H1 (cell line): ENCODE data around the gene TMTC2. TPM values are rescaled to one million over a fixed set of nuclear protein-coding genes. Genes with fewer than 3 reads are reported as not detected.

Source experiments
- JUND ChIP-seq: IDR thresholded peaks from 2 replicates; pipeline ENCODE4 v1.6.1; 2011; ENCODE audit warnings: mild to moderate bottlenecking, improper control_type of control experiment, low read length
- SAP30 ChIP-seq: fragments of 300-600 bp; sonication (generic); IDR thresholded peaks from 2 replicates; pipeline ENCODE4 v1.7.1; 2012; ENCODE audit warnings: low read length, moderate library complexity, mild to moderate bottlenecking, inconsistent platforms; ENCODE audit not compliant: insufficient read depth, insufficient replicate concordance
- SP2 ChIP-seq: IDR thresholded peaks from 2 replicates; pipeline ENCODE4 v1.6.1; 2012; ENCODE audit warnings: mild to moderate bottlenecking, low read length, inconsistent platforms
- SRF ChIP-seq: IDR thresholded peaks from 2 replicates; pipeline ENCODE4 v1.6.1; 2011; ENCODE audit warnings: mild to moderate bottlenecking, low read depth, low read length, moderate library complexity
- SUZ12 ChIP-seq: fragments of 200-600 bp; sonication (generic); IDR thresholded peaks from 2 replicates; pipeline ENCODE4 v1.6.1; 2012; ENCODE audit warnings: mild to moderate bottlenecking, inconsistent platforms, low read length, moderate library complexity, mixed read lengths
- polyA plus RNA-seq, 7 experiments: library from polyadenylated mRNA; depleted of rRNA in 3 of 7; stranded (reverse) in 5 of 7; unstranded in 2 of 7; fragments of >200 nt in 5 of 7; fragments of 200-250 nt in 2 of 7; gene quantifications; 1 replicate in 5 of 7; 2 replicates in 1 of 7; 4 replicates in 1 of 7; pipeline versions ENCODE4 v1.2.1 to v1.2.3, GENCODE V29; 2011 to 2013; ENCODE audit warnings: missing spikeins in 2 of 7, mixed read lengths in 2 of 7
- total RNA-seq: library from RNA; stranded (reverse); fragmentation: NEBNext Ultra II Directional; extraction: Animal tissue kit (Norgen Biotek cat#: 25700); gene quantifications from 2 replicates; pipeline ENCODE4 v1.2.1, GENCODE V29; 2021

Gene TMTC2
- total and polyA plus RNA-seq, 2 of the 8 experiments (the other 6 are each of a cell fraction or from before 2014, with no cell fraction given), result 2.3 to 3.9 TPM

GRCh38 chr12:82930301-82930700 is 243.6 kb downstream of the TMTC2 start (continued):
- no peak for TF ChIP-seq SRF
- TF ChIP-seq SUZ12, result no peak
- TF ChIP-seq SAP30, result no peak
- no peak for TF ChIP-seq SP2
- no peak for TF ChIP-seq JUND
